COR-L47 (cell line): Measurements from ENCODE around the gene RPL21.
"Not testable (repeated sequence)": the region's sequence is repeated elsewhere in the genome, so short reads cannot be mapped to it uniquely, and the experiment has no call there.

Experiments used
- DNase-seq: peaks from one replicate; lab custom pipeline; 2025; lab: John Stamatoyannopoulos, UW

The RPL21 gene

GRCh38 chr13:27289011-27289665, 37.8 kb downstream of the RPL21 start:
- no peak for DNase-seq

- no peak for DNase-seq
Measured at GRCh38 chr13:27290715-27291114, 39.4 kb downstream of the RPL21 start.

GRCh38 chr13:27291967-27292366, 40.6 kb downstream of the RPL21 start:
- not testable (repeated sequence) for DNase-seq

DNA sequence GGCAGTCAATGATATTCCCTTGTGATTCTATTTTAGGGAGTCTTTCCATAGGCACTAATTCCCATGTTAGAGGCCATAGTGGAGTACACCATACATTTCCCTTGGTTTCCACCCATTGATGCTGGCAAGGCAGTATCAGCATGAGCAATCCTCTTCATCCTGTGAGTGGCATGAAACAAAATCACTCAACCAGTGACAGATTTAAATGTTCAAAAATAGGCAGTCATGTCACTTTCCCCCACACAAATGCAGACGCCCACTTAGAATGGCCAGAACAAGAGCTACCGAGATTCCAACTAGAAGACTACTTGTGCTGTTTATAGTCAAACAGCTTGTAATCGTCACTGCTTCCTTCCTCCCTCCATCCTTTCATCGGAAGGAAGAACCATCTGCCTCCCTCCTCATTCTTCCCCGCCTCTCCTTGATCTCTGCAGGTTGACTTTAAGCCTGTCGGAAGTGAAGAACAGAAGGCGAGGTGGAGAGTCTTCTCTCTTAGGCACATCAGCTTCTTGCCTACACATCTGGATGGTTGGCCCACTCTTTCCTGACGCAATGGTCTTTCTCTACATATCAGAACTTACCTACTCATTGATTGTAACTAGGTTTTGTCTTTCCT, 41.8 kb downstream of the RPL21 start:
- DNase-seq: no peak

GRCh38 chr13:27293873-27294515, 42.6 kb downstream of the RPL21 start:
- no peak for DNase-seq

- DNase-seq: no peak
Measured at GRCh38 chr13:27295096-27295495, 43.7 kb downstream of the RPL21 start.

GRCh38 chr13:27295660-27296059, 44.3 kb downstream of the RPL21 start:
- DNase-seq: no peak

- no peak for DNase-seq
Measured at GRCh38 chr13:27296496-27296895, 45.1 kb downstream of the RPL21 start.

- no peak for DNase-seq
Measured at GRCh38 chr13:27298849-27299248, 47.5 kb downstream of the RPL21 start.

GRCh38 chr13:27300406-27300805, 49.0 kb downstream of the RPL21 start:
- not testable (repeated sequence) for DNase-seq

DNA sequence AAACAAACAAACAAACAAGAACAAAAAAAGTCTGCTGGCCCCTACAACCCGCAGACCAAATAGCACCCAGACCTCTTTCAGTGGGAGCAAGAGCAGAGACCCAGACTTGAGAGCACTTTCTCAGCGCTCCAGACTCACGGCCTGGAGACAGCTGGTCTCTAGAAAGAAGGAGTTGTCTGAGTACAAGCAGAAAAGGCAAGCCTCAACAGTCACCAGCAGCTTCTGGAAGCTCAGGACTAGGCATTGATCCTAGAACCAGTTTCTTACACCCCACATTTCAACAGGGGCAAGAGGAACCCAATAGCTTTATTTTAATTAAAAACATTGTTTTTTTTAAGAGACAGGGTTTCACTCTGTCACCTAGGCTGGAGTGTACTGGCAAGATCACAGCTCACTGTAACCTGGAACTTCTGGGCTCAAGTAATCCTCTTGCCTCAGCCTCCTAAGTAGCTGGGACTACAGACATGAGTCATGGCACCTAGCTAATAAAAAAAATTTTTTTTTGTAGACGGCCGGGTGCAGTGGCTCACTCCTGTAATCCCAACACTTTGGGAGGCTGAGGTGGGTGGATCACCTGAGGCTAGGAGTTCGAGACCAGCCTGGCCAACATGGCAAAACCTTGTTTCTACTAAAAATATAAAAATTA, 49.7 kb downstream of the RPL21 start:
- no peak for DNase-seq

DNA sequence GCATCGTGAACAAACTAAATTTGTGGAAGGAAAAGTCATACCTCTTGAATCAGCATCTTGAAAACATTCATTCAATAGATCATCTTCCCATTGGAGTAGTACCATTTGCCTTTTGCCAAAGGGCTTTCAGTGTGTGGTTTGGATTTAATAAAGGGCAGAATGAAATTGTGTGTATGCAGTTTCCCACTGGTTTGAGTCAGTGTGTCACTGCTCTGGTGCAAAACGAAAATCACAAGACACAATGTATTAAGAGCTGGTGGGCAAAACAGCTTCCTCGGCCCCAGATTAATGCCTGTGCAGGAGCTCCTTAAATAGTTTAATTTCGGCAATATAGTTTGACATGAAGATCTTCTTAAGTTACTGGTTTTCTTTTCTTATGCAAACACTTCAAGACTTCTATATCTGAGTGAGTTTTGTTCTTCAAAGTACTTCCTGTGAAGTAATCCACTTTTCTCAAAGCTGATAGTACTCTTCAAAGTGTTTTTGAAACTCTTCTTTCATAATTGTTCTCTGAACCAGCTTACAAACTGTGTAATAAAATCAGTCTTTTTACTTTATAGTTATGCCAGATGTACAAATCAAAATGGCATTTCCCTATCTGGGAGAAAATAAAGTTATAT, 51.4 kb downstream of the RPL21 start:
- DNase-seq: no peak

DNA sequence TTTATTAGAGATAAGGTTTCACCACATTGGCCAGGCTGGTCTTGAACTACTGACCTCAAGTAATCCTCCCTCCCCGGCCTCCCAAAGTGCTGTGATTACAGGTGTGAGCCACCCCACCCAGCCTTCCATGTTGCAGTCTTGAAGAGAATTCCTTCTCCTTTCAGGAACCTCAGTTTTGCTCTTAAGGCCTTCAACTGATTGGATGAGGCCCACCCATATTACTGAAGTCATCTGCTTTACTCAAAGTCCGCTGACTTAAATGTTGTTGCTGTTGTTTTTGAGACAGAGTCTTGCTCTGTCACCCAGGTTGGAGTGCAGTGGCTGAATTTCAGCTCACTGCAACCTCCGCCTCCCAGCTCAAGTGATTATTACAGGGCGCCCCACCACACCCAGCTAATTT, 52.7 kb downstream of the RPL21 start:
- DNase-seq: no peak

DNA sequence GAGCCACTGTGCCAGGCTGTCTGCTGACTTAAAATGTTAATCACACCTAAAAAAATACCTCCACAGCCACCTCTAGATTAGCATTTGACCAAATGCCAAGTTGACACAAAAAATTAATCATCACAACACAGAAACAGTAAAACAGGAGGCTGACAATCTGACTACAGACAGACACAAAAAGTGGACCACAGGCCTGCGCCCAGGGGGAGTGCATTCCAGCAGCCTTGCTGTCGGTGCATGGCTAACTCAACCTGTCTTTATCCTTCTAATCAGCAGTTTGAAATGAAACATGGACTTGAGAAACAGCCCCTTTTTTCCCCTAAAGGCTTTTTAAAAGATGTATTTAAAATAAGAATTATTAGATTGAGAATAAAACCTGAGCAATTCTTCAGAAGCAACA, 53.3 kb downstream of the RPL21 start:
- no peak for DNase-seq
